Activated CD8-positive, alpha-beta memory T cell treated with anti-CD3 and anti-CD28 coated beads, Interleukin-2, amount 10 ng/mL, durations not matched to agents 7 days and 5 days (primary cell): Measurements from ENCODE around the gene NECAB3. TPM values are rescaled to one million over a fixed set of nuclear protein-coding genes. Genes with fewer than 3 reads are reported as not detected.
A peak's percentile ranks its signal among the peaks of the same experiment; 100 is the strongest.
"Not testable (repeated sequence)": the region's sequence is repeated elsewhere in the genome, so short reads cannot be mapped to it uniquely, and the experiment has no call there.

ENCODE experiments used
- ATAC-seq: fragments of 150-1000 bp; cut with Tn5 transposase; one replicate; pipeline ENCODE4 v1.10.0; 2021; ENCODE audit warnings: moderate library complexity
- CTCF ChIA-PET: fragments of 350-600 bp; sonication (Branson Sonifier 250); formaldehyde crosslinking; loops from one replicate; lab custom pipeline; 2021; ENCODE audit warnings: antibody characterized with exemption; lab: Charles Lee
- DNase-seq: peaks from one replicate; pipeline ENCODE4 v3.0.0-alpha.2; 2020
- H3K27ac Mint-ChIP-seq: one replicate; pipeline ENCODE4 v1.8.0; 2021; ENCODE audit warnings: mild to moderate bottlenecking, mixed read lengths
- H3K27me3 Mint-ChIP-seq: one replicate; pipeline ENCODE4 v1.8.0; 2021; ENCODE audit warnings: mixed read lengths
- H3K36me3 Mint-ChIP-seq: one replicate; pipeline ENCODE4 v1.8.0; 2021; ENCODE audit warnings: mild to moderate bottlenecking, mixed read lengths
- H3K4me1 Mint-ChIP-seq: one replicate; pipeline ENCODE4 v1.8.0; 2021; ENCODE audit warnings: mixed read lengths
- H3K4me3 Mint-ChIP-seq: one replicate; pipeline ENCODE4 v1.8.0; 2021; ENCODE audit warnings: mild to moderate bottlenecking, moderate library complexity, mixed read lengths
- H3K9me3 Mint-ChIP-seq: one replicate; pipeline ENCODE4 v1.8.0; 2022; ENCODE audit warnings: low read depth, mixed read lengths
- total RNA-seq, 2 experiments: library from RNA; stranded (reverse); gene quantifications; one replicate each; pipeline ENCODE4 v1.2.3, GENCODE V29; 2021

NECAB3 gene
- total RNA-seq, 2 experiments from 2014 or later, result 28.3 to 34.0 TPM

DNA sequence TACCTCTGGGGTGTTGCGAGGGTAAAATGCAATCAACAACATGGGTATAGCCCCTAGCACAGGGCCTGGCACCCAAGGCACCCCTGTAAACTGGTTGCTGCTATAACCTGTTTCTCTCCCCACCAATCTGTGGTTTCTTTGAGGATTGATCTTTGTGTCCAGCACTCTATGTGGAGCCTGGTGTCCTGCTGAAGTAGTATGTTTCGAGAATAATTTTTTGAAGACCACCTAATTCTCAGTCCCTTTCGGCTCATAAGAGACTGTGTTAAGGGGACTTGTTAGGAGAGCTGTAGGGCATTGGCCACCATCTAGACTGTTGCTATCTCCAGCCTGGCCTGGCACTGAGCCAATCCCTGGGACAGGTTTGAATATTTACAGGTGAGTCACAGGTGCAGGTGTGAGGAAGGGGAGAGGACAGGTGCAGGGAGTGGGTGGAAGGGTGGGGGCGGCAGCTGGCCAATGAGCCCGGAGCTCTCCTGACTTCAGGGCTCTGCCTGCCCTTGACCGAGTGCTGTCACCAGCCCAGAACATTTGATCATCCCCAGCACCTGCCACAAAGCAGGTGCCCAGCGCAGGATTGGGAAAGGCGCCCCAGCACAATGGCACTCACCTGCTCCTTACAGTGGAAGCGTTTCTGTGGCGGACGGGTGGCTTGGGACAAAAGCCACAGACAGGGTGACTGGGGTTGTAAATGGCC, 20.2 kb downstream of the NECAB3 start:
- ATAC-seq (no peak), DNase-seq (peak; percentile 38)
- Mint-ChIP-seq H3K36me3 (no peaks in the 10 kb centered on the region), H3K9me3 (no peaks in the 10 kb centered on the region), H3K27me3 (no peaks in the 10 kb centered on the region), H3K4me3 (no peak overlapping the region), H3K4me1 (peaks cover 29% of the 10 kb centered on the region), H3K27ac (no peak overlapping the region)
- CTCF ChIA-PET, result interaction anchor here (0.6 to 7.7 kb wide), 10 partner anchors 11 to 252 kb away, joined by 3 to 67 read pairs (median 6); partner anchors contain the start of genes ACTL10, C20orf144, CBFA2T2 and CDK5RAP1

DNA sequence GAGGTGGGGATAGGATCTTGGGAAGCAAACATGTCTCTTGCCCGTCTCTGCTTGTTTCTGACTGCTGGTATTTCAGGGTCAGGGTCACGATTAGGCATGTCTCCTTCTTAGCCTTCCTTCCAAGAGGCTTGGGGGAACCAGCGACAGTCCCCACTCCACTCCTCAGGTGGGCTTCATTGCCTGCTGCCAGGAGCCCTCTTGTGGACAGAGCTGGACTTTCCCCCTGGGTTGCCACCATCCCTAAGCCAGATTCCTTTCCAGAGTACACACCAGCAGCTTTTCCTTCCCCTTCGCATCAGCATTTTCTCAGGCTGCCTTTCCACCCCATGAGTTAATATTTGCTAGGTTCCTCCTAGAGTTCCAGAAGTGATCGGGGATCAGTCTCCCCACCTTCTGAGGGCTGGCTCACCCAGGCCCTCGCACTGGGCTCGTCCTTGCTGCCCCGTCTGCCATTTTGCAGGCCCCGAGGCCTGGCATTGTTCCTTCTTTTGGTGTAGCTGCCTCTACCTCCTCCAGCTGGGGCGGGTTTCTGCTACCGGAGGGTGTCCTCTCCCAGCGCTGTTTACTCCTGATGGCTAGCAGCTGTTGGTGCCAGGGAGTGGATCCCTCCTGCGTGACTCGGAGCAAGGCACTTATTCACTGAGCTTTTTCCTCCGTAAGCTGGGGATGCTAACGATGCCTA, 20.9 kb downstream of the NECAB3 start:
- peak; percentile 70 for DNase-seq
- Mint-ChIP-seq H3K9me3 (no peaks in the 10 kb centered on the region), H3K4me3 (no peak overlapping the region), H3K4me1 (peaks cover 34% of the 10 kb centered on the region), H3K27ac (no peak overlapping the region), H3K27me3 (no peaks in the 10 kb centered on the region), H3K36me3 (no peaks in the 10 kb centered on the region)
- CTCF ChIA-PET, result interaction anchor here (0.6 to 7.7 kb wide), 10 partner anchors 11 to 252 kb away, joined by 3 to 67 read pairs (median 6); partner anchors contain the start of genes ACTL10, C20orf144, CBFA2T2 and CDK5RAP1
- peak; percentile 68 for ATAC-seq

DNA sequence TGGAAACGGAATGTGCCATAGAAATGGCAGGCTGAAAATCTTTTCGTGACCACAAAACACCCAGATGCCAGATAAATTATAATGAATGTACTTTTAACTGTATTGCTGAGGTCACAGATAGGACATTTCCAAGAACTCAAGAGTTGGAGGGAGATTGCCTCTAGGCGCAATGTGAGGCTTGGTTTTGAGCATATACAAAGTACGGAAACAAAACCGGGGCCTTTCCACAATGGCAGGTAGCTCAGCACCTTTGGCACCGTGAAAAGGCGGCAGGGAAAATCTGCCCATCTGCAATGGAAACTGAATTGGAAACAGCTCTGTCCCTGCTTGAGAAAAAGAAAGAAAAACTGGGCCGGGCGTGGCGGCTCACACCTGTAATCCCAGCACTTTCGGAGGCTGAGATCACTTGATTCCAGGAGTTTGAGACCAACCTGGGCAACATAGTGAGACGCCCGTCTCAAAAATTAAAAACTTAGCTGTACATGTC, 22.6 kb downstream of the NECAB3 start:
- no peak overlapping the region for H3K27ac Mint-ChIP-seq
- no peak overlapping the region for H3K4me3 Mint-ChIP-seq
- H3K4me1 Mint-ChIP-seq, result peaks cover 48% of the 10 kb centered on the region
- DNase-seq, result no peak
- no peak for ATAC-seq
- no peaks in the 10 kb centered on the region for H3K9me3 Mint-ChIP-seq
- H3K27me3 Mint-ChIP-seq, result no peaks in the 10 kb centered on the region
- CTCF ChIA-PET, result interaction anchor here (7.7 kb wide), 1 partner anchor 14 kb away, joined by 67 read pairs; the partner anchor contains the start of genes ACTL10 and C20orf144
- no peaks in the 10 kb centered on the region for H3K36me3 Mint-ChIP-seq

DNA sequence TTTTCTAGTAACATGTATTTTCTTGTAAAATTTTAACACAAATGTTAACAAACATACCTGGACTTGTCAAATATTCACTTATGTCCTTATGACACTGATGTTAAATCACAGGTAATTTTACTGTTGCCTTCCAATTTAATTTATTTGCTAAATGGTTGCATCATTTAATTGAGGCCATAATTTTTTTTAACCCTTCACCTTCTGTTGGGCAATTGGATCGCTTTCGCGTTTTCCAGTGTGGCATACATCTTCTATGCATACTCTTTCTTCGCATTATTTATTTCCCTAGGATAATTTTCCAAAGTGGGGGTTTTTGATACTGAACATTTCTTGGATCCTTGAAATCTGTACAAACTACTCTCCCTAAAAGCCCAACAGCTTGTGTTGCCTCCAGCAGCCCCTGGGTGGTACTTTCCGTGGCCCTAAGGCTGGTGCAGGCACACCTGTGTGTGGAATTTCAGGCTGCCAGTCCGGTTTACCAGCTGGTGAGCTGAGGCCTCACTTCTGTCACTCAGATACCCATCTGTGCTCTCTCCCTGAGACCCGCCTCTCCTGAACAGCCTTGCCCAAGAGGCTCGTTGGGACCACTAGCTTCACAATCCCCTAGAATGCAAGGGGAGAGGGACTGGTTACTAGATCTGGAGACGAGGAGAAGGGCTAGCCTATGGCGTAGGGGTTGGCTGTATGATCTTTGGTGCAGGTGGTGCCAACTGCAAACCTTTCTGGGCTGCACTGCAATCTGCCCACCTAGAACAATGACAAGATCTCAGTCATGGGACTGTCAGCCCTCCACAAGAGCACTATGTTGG, 23.3 kb downstream of the NECAB3 start:
- H3K27ac Mint-ChIP-seq, result no peak overlapping the region
- no peak overlapping the region for H3K4me3 Mint-ChIP-seq
- no peaks in the 10 kb centered on the region for H3K27me3 Mint-ChIP-seq
- no peak for ATAC-seq
- H3K4me1 Mint-ChIP-seq, result peaks cover 48% of the 10 kb centered on the region
- H3K9me3 Mint-ChIP-seq, result no peaks in the 10 kb centered on the region
- no peak for DNase-seq
- H3K36me3 Mint-ChIP-seq, result peaks cover 2% of the 10 kb centered on the region
- CTCF ChIA-PET, result interaction anchor here (7.7 kb wide), 1 partner anchor 15 kb away, joined by 67 read pairs; the partner anchor contains the start of genes ACTL10 and C20orf144

DNA sequence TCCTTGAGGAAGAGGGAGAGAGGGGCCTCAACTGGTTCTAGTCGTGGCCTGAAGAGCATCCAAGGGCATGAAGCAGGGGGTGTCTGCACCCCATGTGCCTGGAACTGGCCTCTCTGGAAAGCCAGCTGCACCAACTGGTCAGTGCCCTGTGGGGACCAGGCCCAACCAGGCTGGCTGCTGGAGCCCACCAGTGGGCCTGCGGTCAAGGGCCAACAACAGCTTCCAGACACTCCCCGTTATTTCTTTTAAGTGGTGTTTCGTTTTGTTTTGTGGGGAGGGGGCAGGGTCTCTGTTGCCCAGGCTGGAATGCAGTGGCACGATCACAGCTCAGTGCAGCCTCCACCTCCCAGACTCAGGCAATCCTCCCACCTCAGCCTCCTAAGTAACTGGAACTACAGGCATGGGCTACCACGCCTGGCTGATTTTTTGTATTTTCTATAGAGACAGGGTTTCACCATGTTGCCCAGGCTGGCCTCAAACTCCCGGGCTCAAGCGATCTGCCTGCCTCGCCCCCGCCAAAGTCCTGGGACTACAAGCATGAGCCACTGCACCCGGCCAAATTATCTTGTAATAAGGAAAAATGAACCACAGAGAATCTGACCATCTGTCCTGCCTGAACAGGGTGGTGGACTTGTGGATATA, 24.0 kb downstream of the NECAB3 start:
- H3K4me3 Mint-ChIP-seq, result no peak overlapping the region
- H3K9me3 Mint-ChIP-seq, result no peaks in the 10 kb centered on the region
- no peak overlapping the region for H3K27ac Mint-ChIP-seq
- CTCF ChIA-PET, result no interaction called here
- H3K27me3 Mint-ChIP-seq, result no peaks in the 10 kb centered on the region
- DNase-seq, result no peak
- peaks cover 48% of the 10 kb centered on the region for H3K4me1 Mint-ChIP-seq
- ATAC-seq, result no peak
- peaks cover 7% of the 10 kb centered on the region for H3K36me3 Mint-ChIP-seq

DNA sequence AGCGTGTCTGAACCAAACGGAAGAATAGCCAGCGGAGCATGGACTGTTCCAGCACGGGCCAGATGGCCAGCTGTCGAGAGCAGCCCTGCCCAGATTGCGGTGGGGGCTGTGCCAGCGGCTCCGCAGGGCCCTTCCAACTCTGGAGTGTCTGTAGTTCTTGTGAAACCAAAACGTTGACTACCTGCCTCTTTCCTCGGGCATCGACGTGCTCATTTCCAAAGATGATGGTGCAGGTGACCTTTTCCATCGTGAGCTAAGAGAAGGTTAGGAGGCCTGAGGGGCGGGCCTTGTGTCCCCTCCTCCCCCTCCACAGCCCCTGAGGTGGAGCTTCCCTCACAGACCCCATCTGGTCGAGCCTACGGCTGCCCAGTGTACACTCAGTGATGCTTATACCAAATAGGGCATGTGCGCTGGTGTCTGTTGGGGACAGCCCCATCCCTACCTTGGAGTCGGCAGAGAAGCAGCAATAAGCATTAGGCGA, 25.0 kb downstream of the NECAB3 start:
- ATAC-seq (no peak), DNase-seq (no peak)
- no peaks in the 10 kb centered on the region for H3K9me3 Mint-ChIP-seq
- H3K36me3 Mint-ChIP-seq, result peaks cover 15% of the 10 kb centered on the region
- H3K27me3 Mint-ChIP-seq, result no peaks in the 10 kb centered on the region
- peaks cover 48% of the 10 kb centered on the region for H3K4me1 Mint-ChIP-seq
- no peak overlapping the region for H3K4me3 Mint-ChIP-seq
- CTCF ChIA-PET, result interaction anchor here (0.9 kb wide), 1 partner anchor 132 kb away, joined by 3 read pairs; no protein-coding TSS in a partner anchor
- H3K27ac Mint-ChIP-seq, result no peak overlapping the region

DNA sequence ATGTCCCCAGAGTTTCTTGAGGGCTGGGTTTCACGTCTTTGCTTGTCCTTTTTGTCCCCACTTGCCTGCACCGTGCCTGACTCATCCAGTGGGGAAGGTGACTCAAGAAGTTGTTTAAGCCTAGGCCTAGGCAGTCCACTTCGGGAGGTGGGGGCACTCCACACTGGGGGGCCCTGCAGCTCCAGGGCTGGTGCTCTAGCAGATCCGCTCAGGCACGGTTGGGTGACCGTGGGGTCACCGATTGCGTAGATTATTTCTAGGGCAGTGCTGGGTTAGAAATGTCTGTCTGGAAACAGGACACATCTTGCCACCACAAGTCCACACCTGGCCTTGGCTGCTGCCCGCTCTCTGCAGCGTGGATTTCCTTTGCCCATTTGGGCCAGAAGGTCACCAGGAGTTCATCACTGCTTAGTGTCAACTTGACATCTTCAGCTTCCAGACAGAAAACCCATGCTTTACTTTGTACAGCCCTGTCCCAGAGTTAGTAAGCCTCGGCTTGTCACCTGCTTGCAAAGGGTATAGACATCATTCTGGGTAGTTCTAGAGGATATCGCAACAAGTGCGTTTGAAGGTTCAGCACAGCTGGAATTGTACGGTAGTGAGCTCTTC, 25.7 kb downstream of the NECAB3 start:
- H3K27me3 Mint-ChIP-seq, result no peaks in the 10 kb centered on the region
- H3K4me1 Mint-ChIP-seq, result peaks cover 48% of the 10 kb centered on the region
- CTCF ChIA-PET, result interaction anchor here (1.0 to 1.3 kb wide), 2 partner anchors 18 to 176 kb away, joined by 3 to 10 read pairs; partner anchors contain the start of gene ACTL10
- no peaks in the 10 kb centered on the region for H3K9me3 Mint-ChIP-seq
- no peak overlapping the region for H3K27ac Mint-ChIP-seq
- DNase-seq (no peak), ATAC-seq (no peak)
- H3K36me3 Mint-ChIP-seq, result peaks cover 15% of the 10 kb centered on the region
- H3K4me3 Mint-ChIP-seq, result no peak overlapping the region

DNA sequence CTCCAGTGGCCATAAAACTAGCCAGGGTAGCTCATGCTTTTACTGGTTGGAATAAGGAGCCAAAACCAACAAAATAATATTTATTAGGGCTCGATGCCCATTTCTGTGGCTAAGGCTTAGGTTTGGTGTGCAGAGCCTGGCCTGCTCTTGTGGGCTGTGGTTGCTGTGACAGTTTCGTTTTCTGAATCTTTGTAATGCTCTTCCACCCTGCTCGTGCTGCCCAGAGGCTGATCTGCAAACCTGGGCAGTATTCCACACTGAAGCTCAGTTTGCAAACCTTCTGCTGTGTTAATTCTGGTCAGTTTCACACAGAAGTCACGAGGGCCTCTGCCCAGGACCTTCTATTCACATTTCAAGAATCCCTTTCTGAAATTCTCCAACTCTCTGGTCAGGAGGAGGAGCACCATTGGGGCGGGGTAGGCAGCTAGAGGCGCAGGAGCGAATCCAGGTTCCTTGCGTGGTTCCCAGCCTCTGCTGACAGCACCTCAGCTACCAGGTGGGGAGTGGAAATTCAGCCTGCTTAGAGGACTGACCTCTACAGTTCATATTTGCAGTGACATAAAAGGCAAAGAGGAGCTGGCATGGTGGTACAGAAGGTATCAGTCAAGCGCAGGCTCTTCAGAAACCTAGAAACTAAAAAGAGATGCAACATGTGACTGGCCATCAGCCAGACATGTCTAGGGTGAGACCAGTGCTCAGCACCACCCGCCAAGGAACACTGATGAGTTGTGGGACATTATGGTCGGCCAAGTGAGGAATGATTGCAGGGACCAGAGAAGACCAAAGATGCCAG, 26.4 kb downstream of the NECAB3 start:
- H3K27me3 Mint-ChIP-seq, result no peaks in the 10 kb centered on the region
- no peak overlapping the region for H3K27ac Mint-ChIP-seq
- ATAC-seq, result peak; percentile 77
- peak; percentile 68 for DNase-seq
- no peak overlapping the region for H3K4me3 Mint-ChIP-seq
- no peaks in the 10 kb centered on the region for H3K9me3 Mint-ChIP-seq
- CTCF ChIA-PET, result interaction anchor here (0.6 to 1.3 kb wide), 4 partner anchors 19 to 1523 kb away, joined by 3 to 10 read pairs (median 3); partner anchors contain the start of gene ACTL10
- H3K36me3 Mint-ChIP-seq, result peaks cover 15% of the 10 kb centered on the region
- H3K4me1 Mint-ChIP-seq, result peaks cover 42% of the 10 kb centered on the region

DNA sequence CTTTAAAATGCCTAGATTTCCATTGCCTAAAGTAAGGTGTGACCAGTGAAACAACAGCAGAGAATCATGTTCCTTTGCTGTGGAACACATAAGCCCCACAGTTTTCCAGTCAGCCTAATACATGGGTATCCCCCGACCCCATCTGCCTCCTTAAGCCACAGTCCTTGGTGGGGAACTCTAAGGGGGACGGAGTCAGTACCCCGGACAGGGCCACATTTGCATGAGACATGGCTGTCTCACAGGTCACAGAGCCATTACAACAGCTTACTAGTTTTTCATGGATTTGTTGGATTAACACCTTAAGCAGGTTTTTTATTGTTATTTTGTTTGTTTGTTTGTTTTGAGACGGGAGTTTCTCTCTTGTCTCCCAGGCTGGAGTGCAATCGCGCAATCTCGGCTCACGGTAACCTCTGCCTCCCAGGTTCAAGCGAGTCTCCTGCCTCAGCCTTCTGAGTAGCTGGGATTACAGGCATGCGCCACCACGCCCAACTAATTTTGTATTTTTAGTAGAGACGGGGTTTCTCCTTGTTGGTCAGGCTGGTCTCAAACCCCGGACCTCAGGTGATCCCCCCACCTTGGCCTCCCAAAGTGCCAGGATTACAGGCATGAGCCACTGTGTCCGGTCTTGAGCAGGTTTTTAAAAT, 27.1 kb downstream of the NECAB3 start:
- Mint-ChIP-seq H3K4me1 (peaks cover 35% of the 10 kb centered on the region), H3K36me3 (peaks cover 15% of the 10 kb centered on the region)
- H3K27me3 Mint-ChIP-seq, H3K4me3 Mint-ChIP-seq, H3K27ac Mint-ChIP-seq, H3K9me3 Mint-ChIP-seq, ATAC-seq, DNase-seq: not testable (repeated sequence)
- CTCF ChIA-PET, result interaction anchor here (0.6 to 1.3 kb wide), 6 partner anchors 20 to 1522 kb away, joined by 3 to 10 read pairs (median 3); partner anchors contain the start of gene ACTL10

DNA sequence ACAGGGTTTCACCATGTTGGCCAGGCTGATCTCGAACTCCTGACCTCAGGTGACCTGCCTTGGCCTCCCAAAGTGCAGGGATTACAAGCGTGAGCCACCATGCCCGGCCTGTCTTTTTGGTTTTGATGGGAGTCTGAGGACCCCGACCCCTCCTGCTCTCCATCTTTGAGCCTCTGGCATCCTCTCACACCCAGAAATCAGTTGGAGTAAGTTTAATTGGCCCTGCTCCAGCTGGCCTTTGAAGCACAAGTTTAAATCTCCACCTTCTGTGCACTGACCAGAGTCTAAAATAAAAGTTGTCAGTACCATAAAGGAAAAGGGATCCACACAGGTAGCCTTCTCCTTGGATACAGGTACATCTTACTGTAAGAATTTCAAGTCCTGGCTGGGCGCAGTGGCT, 28.0 kb downstream of the NECAB3 start:
- Mint-ChIP-seq H3K36me3 (peaks cover 15% of the 10 kb centered on the region), H3K4me3 (no peak overlapping the region), H3K27ac (no peak overlapping the region), H3K9me3 (no peaks in the 10 kb centered on the region), H3K4me1 (peaks cover 26% of the 10 kb centered on the region), H3K27me3 (no peaks in the 10 kb centered on the region)
- CTCF ChIA-PET, result interaction anchor here (0.7 kb wide), 2 partner anchors 144 to 232 kb away, joined by 3 to 4 read pairs; no protein-coding TSS in a partner anchor
- DNase-seq (no peak), ATAC-seq (no peak)

DNA sequence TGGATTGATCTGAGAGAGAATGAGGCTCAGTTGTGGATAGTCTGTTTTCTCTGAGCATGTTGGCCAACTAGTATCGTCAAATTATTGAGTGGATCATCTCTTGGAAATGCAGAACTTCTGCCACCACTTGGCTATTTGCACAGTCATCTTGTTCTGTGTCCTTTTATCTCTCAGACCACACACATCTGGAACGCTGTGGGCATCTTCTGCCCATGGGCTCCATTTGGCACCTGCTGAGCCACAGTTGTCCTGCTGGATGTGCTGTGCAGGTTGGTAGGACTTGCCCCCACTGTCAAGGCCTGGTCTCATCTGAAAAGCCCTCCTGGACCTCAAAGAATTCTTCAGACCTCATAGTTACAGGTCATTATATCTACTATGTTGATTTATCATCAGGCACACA, 28.8 kb downstream of the NECAB3 start:
- Mint-ChIP-seq H3K27me3 (no peaks in the 10 kb centered on the region), H3K36me3 (peaks cover 15% of the 10 kb centered on the region), H3K27ac (no peak overlapping the region), H3K4me3 (no peak overlapping the region), H3K4me1 (peaks cover 26% of the 10 kb centered on the region), H3K9me3 (no peaks in the 10 kb centered on the region)
- DNase-seq, result no peak
- no peak for ATAC-seq
- CTCF ChIA-PET, result no interaction called here
